GM21381 (cell line): ENCODE results near the gene IMPDH1.

Experiments
- ATAC-seq: cut with Tn5 transposase; IDR thresholded peaks from one replicate; pipeline ENCODE4 v1.9.1; 2021; ENCODE audit warnings: mild to moderate bottlenecking, moderate library complexity; ENCODE audit not compliant: unreplicated experiment

Gene IMPDH1

DNA sequence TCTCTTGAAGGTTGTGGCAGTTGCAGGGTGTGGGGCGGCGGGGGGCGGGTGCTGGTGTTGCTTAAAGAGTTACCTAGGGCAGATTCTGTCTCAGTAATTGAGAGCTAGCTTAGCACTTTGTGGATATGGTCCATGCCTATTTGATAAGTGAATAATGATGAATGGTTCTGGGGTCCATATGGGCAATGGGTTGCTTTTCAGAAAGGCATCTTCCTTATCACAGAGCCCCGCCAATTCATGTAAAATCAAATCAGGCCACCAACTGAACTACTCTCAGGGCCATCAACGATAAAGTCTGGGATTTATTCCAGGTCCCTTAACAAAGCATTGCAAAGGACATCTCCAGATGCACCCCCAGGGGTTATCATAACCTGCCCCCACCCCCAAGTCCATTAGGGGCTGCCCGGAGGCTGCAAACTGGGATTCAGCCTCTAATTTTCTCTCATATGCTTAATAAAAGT is 46.5 kb downstream of the IMPDH1 start:
- no peak for ATAC-seq

DNA sequence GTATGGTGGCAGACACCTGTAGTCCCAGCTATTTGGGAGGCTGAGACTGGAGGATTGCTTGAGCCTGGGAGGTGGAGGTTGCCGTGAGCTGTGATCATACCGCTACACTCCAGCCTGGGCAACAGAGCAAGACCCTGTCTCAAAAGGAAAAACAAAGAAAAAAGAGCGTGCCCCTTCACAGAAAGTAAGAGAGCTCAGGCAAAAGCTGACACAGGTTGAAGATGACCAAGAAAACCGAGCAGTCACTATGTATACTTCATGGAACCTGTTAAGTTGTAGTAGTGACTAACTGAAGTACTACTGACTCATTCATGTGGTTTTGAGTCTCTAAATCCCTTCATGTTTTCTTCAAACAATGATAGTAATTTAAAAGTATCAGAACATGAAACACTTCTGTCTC is 47.1 kb downstream of the IMPDH1 start:
- ATAC-seq, result no peak

DNA sequence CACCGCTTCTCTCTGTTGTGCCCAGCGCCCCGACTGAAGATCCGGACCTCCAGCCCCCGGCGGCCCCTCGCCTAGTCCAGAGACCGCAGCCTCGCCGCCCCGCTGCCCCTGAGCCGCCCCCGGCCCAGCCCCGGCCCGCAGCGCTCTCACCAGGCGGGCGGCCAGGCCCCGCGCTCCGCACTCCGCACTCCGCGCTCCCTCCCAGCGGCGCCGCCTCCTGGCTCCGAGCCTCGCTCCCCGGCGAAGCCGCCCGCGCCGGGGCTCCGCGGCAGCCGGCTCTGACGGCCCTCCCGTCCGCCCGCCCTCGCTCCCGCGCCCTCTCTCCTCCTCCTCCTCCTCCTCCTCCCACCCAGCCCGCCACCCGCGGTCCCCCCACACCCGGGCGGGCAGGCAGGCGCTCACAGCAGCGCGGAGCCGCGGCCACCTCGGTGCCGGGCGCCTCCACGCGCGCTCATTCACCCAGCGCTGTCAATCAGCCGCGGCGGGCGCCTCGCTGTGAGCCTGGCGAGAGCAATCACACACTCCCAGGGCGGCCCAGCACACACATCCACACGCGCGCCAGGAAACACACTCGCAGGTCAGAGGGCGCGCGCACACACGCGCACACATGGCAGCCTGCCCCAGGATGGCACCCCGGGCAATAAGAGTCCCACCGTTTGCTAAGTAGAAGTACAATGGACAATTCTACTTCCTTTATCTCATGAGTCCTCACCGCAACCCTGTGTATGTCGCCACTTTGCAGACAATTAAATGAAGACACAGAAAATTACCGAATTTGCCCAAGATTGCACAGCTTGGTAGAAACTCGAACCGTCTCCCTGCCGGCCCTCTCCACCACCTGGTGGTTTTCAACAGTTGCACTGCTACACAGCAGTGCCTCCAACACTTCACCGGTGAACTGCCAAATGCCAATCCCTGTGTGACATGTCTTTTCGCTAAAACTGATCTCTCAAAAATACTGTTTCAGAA is 48.1 kb downstream of the IMPDH1 start, which contains the start of gene PRRT4:
Gene PRRT4 (minus strand): TSS at position 280 of the 969 bp plus-strand sequence.
- no peak for ATAC-seq

DNA sequence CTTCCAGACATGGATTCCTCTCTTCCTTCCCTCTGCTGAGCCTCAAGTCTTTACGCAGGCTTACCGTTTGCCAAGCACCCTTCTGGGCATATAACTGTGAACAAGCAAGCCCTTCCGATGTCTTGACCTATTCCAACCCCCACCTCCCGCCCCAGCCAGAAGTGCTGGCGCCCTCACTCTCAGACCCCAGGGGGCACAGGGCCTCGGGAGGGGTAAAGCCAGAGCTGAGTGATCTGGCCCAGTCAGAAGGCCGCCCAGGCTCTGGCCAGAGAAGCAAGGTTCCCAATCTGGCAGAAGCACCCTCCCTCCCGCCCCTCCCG is 49.5 kb downstream of the IMPDH1 start:
- no peak for ATAC-seq

GRCh38 chr7:128359939-128360338 is 49.8 kb downstream of the IMPDH1 start:
- ATAC-seq, result no peak

DNA sequence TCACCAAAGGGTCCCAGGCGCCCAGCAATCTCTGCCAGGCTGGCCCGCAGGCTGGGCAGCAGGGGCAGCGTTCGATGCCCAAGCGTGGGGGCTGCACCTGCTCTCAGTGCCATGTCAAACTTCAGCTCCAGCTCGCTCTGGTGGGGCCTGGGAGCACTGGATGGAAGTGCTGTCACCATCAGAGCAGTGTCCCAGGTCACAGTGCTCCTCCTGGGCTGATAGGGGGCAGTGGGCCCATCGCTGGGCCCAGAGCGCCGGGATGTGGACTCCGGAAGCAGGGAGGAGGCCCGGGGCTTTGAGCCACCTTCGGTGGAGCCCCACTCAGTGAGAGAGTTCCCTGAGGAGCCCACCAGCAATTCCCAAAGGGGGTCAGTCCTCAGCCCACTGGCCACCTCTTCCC is 50.4 kb downstream of the IMPDH1 start:
- no peak for ATAC-seq

DNA sequence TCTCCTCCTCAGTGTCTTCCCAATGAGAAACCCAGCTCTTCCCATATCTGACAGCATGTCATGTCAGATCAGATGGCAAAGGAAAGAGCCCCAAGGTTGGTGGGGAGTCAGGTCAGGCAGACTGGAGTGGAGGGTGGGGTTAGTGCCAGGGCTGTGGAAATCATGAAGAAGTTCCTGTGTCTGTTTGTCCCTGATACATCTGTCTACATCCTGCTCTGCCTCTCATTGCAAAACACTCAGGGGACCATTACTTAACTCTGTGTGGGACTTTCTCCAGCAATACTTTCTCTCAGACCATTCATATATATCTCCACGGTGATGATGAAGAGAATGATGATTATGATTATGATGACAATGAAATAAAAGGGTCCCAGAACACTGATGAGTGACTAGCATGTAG is 51.5 kb downstream of the IMPDH1 start:
- no peak for ATAC-seq

- no peak for ATAC-seq
These were observed 52.6 kb downstream of the IMPDH1 start for GRCh38 chr7:128357217-128357613.

GRCh38 chr7:128356546-128357216 is 53.1 kb downstream of the IMPDH1 start:
- ATAC-seq, result no peak

GRCh38 chr7:128353610-128354009 is 56.2 kb downstream of the IMPDH1 start:
- ATAC-seq, result no peak

DNA sequence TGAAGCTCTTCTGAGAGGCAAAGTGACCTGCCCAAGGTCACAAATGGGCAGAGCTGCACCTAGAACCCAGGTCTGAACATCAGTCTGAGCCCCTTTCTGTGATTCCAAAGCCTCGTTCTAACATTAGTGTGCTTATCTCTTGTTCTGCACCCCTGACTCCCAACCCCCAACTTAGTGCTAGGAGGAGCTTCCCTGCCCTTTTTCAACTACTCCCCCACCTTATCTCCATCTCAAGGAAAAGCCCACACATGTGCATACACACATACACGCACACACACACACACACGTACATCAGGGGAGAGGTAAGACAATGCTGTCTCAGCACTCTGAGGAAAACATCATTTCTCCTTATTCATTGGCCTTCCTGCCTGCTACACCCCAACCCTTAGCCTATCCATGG is 56.6 kb downstream of the IMPDH1 start:
- no peak for ATAC-seq

- no peak for ATAC-seq
These were observed 57.1 kb downstream of the IMPDH1 start for GRCh38 chr7:128352636-128353035.

DNA sequence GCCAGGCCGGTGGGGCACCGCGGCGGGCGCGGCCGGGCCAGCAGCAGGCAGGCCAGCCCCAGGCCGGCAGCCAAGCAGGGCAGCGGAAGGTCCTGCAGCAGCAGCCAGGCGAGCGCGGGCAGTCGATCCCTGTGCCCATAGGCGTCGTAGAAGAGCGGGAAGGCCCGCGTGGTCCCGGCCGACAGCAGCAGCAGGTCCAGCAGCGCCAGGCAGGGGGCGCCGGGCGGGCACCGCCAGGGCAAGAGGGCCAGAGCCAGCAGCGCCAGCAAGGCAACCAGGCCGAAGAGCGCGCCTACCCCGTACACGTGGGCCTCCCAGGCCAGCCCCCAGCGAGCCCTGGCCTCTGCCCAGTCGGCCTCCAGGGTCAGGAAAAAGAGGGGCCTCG is 57.6 kb downstream of the IMPDH1 start:
- ATAC-seq, result no peak

- no peak for ATAC-seq
These were observed 58.3 kb downstream of the IMPDH1 start for GRCh38 chr7:128351296-128352152.

DNA sequence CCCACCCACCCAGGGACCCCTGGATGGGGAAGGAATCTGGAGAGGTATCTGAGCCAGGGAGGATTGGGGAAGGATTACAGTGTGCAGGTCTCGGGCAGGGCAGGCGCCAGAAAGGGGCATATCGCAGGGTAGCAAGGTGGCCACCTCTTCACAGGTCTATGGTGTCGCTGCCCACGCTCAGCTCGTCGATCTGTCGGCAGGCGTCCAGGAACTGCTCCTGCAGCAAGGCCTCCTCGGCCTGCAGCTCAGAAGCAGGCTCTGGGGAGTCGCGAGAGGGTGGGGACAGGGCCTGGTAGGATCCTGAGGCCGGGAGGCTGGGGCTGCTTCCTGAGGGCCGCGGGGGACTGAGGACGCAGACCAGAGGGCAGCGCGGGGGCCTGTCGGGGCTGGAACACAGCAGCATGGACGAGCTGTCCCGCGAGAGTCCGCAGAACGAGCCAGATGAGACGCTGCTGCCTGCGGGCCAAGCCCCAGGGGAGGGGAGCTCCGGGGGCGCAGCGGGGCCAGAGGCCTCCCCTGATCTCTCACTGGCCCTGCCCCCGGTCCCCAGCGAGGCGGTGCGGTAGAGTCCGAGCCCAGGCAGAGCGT is 59.0 kb downstream of the IMPDH1 start:
- no peak for ATAC-seq

DNA sequence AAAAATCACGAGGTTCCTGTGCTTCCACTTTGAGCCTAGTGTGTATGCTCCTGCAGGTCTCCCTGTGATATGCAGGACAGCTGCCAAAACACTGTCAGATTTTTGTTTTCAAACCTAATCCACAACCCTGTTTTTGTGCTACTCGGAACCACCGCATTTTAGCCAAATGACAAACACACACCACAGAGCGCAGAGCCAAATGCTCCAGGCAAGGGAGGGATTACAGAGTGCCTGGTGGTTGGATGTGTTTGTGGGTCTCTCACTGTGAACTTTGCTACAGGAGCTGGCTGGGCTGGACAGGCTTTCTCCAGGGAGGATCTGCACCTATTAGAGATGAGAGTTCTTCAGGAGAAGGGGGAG is 60.3 kb downstream of the IMPDH1 start:
- no peak for ATAC-seq

GRCh38 chr7:128347647-128348097 is 62.1 kb downstream of the IMPDH1 start:
- no peak for ATAC-seq

- ATAC-seq, result no peak
These were observed 65.4 kb downstream of the IMPDH1 start for GRCh38 chr7:128344431-128344774.

DNA sequence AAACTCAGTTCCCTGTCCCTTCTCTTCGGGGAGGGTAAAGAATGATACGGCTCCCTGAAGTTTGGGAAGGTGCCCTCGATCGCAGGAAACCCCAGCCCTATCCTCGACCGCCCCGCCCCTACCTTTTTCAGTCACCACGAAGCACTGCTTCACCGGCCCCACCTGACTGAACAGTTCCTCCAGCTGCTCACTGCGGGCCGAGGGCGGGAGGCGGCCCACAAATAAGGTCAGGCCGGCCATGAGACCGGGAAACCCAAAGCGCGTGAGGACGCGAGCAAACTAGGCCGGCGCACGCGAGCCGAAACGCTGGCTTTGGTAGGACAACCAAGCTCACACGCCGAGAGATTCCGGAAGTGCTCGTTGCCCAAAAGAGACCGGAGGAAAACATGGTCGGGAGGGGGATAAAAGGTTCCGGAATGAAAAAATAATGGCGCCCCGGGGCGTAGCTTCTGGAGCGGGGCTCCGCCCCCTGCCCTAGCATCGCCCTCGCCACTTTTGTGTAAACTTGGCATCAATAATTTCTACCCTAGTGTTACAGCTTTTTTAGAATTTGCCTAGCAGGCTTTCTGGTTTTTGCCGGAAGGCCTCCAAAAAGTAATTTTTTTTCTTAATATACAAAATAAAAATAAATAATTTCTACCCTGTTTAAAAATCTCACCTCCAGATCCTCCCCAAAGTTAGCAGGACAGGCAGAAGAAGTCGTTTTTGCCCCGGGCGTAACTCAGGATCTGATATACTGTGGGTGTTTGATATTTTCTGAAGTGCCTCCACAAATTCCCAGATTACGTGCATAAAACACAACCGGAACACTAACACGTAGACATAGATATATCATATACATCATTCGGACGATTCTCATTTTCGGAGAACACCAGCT is 66.0 kb downstream of the IMPDH1 start, which contains the start of gene RBM28:
Gene RBM28 (minus strand): TSS at position 355 of the 877 bp plus-strand sequence. CDS start 115 bp downstream, at position 240.
- ATAC-seq, result peak; percentile 93
